D721Med (cell line): ENCODE results near the gene TUBB2A.
"Not testable (repeated sequence)": the region's sequence is repeated elsewhere in the genome, so short reads cannot be mapped to it uniquely, and the experiment has no call there.

Experiments used
- DNase-seq: peaks from one replicate; pipeline ENCODE4 v3.0.0; 2011; ENCODE audit warnings: low spot score; ENCODE audit not compliant: insufficient read length
- FAIRE-seq: peaks from 2 replicates; lab custom pipeline; 2011; peaks lifted over from hg19 to GRCh38; lab: Jason Lieb, UNC
- CTCF ChIP-seq: IDR thresholded peaks from 2 replicates; pipeline ENCODE4 v1.5.1; 2012; ENCODE audit warnings: mild to moderate bottlenecking, control low read depth; ENCODE audit not compliant: insufficient read depth; ENCODE audit errors: missing control alignments

TUBB2A gene

DNA sequence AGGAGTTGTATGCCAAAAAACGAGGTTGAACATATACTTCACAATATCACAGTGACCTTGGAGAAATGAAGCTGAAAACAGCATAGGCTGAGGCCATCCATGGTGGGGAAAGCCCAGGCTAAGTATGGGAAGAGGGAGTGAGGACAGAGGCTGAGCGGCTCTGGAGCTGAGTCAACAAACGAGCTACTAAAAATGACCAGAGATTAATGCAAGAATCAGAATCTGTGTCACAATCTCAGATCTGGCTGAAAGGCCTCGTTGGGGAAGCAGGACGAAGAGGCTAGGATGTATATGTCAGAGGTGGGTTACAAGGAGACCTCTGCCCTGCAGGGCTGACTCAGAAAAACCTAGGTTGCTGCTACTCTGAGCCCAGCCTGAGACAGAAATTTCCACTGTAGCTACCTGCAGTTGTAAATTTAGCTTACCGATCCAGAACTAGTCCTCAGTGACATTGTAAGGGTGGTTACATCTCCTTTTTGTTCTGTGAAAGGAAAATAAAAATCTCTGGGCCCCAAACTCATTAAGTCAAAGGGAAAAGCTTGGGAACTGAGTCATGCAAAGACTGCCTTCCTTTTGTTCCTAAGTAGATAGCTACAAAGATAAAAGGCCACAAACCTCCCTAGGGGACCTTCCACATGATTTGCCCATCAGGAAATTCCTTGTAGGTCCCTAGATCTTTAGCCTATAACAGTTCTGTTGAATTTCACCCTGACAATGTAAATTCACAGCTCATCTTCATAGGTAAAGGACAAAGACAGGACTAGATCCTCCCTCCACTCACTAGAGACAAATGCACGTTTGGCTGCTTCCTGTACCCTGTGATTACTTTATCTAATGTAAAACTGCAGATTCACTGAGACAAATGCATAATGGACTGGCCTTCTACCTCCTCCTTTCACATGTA, 8.5 kb upstream of the TUBB2A start:
- FAIRE-seq: no peak
- no peak for DNase-seq
- no peak for TF ChIP-seq CTCF

DNA sequence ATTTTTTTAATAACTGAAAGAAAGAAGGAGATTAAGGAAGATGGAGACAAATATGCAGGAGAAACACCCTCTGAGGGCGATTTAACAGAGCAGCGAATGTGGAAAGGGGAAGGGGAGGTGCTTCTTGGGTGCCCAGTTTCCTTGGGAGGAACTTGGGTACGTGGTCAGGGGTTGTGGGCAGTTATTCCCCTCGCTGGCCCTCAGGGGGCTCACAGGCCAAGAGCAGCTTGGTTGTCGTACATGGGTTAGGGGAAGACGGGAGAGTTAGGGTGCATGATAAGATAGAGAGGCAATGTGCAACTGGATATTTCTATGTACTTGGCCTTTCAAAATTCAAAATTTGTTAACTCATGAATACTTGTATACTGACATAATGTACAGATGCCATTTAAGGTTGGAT, 7.0 kb upstream of the TUBB2A start:
- DNase-seq: no peak
- no peak for TF ChIP-seq CTCF
- no peak for FAIRE-seq

- FAIRE-seq (no peak), DNase-seq (no peak)
- TF ChIP-seq CTCF: no peak
Measured at GRCh38 chr6:3163248-3163594, 5.9 kb upstream of the TUBB2A start.

- DNase-seq: peak; percentile 77
- no peak for FAIRE-seq
- TF ChIP-seq CTCF: no peak
Measured at GRCh38 chr6:3162565-3163247, 5.4 kb upstream of the TUBB2A start.

DNA sequence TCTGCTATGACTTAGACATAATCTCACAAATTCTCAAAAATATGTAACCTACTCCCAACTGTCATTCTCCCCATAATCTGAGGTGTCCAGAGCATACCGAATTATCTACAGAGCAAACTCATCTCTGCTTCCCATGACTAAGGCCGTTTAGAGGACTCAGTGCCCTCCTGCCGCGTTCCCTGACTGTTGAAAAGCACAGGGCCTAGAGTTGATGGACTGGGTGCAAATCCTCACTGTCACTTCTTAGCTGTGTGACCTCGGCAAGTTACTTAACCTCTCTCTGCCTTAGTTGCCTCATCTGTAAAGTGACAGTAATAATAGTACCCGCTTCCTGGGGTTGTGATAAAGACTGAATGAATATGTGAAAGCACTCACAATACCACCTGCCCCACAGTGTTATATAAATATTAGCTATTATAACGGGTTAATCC, 4.7 kb upstream of the TUBB2A start:
- no peak for DNase-seq
- no peak for FAIRE-seq
- no peak for TF ChIP-seq CTCF

- TF ChIP-seq CTCF: no peak
- FAIRE-seq (no peak), DNase-seq (no peak)
Measured at GRCh38 chr6:3159805-3160781, 2.7 kb upstream of the TUBB2A start.

- DNase-seq, FAIRE-seq: not testable (repeated sequence)
Measured at GRCh38 chr6:3156184-3157130, 887 bp downstream of the TUBB2A start.

DNA sequence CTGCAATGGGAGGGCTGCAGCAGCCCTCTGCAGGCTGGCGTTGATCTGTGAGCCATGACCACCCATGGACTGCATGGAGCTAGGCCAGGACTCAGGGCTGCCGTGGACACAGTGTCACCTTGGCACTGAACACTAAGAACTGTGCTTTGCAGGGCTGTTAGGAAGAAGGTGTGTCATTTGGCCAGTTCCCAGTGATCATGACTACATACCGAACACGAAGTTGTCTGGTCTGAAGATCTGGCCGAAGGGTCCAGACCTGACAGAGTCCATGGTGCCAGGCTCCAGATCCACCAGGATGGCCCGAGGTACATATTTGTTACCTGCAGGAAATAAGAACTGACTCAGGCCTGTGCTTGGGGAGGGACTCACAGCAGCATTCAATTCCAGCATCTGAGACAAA, 1.9 kb downstream of the TUBB2A start:
- not testable (repeated sequence) for FAIRE-seq, DNase-seq
